HT-29 (cell line): Measurements from ENCODE around the gene ACACA. TPM values are rescaled to one million over a fixed set of nuclear protein-coding genes. Genes with fewer than 3 reads are reported as not detected.
"Not testable (repeated sequence)": the region's sequence is repeated elsewhere in the genome, so short reads cannot be mapped to it uniquely, and the experiment has no call there.

Experiments used
- DNase-seq: peaks from one replicate; pipeline ENCODE4 v3.0.0-alpha.2; 2015; ENCODE audit warnings: low spot score
- total RNA-seq: library from RNA; depleted of rRNA; stranded (reverse); fragments of >200 nt; shearing (Covaris generic); gene quantifications from 2 replicates; pipeline ENCODE4 v1.2.3, GENCODE V29; 2014

Gene ACACA
- total RNA-seq, 1 experiment from 2014 or later, result 111 TPM

DNA sequence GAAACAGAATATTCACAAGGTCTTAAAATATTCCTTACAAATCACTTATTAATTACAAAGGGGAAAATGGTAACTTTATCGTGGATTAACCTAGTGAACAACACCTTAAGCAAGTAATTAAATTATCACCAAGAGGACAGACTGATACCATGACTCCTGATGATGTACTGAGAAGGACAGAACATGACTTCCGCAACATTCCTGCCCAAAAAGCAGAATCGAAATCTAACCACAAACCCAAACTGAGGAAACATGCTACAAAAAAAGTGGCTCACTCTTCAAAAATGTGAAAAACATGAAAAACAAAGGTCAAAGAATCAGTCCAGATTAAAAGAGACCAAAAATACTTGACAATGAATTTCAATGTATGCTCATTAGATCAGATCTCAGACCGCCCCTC lies 306.4 kb downstream of the ACACA start:
- no peak for DNase-seq

- no peak for DNase-seq
Observed at GRCh38 chr17:37098910-37099664, 307.5 kb downstream of the ACACA start.

DNA sequence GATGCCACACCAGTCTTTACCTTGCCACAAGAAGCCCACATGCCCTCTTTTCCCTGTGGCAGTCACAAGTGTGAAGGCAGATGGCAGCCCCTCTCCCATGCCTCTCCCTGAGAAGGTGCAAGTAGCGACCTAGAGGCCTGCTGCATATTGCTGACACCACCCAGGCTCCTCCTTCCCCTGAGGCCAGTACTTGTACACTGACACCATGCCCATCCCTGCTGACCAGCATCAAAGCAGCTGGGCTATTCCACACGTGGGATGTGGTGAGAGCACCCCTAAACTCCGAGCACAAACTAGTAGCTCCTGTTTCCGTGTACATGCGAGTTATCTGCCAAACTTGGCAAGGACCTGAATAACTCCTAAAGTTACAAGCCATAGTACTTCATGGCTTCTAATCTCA lies 308.5 kb downstream of the ACACA start:
- no peak for DNase-seq

DNA sequence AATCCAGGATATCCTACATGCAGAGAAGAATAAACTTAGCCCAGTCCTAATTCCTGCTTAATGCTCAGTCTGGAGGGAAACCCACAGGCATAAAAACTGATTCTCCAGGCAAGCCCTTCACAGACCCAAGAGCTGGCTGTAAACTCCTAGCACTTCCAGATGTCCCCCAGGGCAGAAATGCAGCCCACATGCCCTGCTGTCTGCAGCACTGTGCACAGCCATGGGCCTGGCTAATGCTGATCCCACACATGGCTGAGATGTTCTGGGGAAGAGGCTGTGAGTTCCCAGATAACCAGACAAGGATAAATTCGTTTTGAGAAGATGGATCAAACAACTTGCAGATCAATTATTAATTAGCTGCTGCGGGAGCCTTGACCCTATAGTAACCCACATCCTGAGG lies 309.5 kb downstream of the ACACA start:
- DNase-seq, result no peak

DNA sequence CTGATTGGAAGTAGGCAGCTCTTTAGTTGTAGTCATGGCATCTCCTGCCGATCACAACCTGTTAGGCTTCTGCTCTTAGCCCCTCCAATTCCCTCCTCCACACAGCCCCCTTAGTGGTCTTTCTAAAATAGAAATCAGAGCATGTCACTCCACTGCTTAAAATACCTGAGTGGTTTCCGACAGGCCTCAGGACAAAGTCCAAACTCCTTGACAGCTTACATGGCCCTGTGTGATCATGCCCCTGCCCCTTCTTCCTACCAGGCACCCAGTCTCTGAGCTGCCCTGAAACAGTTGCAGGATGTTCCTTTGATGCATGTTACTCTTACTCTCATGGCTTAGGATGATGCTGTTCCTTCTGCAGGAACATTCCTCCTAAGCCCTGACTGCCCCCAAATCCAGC lies 310.6 kb downstream of the ACACA start:
- DNase-seq, result no peak

GRCh38 chr17:37094391-37094790 lies 312.2 kb downstream of the ACACA start:
- no peak for DNase-seq

DNA sequence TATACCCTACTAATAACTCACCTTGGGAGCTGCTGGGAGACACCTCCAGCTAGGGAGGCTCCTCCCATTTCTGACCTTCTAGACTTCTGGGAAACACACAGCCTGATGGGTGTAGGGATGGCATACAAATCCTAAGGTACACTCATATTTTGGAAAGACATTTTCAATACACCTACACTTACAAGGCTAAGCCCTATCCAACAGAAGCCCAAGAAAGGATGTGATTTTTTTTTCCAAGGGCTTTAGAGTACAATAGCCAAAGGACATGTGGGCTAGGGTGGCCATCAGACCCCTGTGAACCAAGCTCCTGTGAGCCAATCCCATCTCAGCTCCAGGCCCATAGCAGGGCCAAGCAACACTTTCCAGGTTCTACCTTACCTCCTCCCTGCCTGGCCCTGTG lies 313.9 kb downstream of the ACACA start:
- DNase-seq, result no peak

DNA sequence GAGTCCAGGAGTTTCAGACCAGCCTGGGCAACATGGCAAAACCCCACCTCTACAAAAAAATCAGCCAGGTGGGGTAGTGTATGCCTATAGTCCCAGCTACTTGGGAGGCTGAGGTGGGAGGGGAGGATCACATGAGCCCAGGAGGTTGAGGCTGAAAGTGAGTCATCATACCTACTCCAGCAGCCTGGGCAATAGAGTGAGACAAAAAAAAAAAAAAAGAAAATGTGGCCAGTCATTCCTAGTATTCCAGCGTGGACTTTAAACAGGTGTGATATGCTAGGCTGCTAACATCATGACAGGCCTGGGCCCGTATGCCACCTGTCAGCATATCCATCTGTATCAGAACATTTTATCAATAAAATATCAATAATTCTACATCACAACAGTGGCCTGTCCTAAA lies 314.6 kb downstream of the ACACA start:
- DNase-seq, result no peak

DNA sequence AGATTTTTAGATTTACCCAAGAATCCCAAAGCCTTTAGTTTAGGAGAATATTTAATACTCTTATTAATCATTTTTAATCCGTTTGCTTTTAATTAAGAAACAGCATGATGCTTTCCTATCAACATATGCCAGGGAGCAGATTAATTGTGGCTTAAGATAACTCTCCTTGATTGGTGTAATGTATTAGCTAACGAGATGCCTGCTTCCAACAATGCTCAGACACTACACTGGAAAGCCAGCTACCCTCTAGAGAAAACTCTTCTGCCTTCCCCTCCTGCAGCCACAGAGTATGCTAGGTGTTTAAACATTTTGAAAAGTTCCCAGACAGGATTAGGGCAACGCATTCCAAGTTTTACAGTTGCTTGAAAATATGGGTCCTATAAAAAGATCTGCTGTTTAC lies 315.7 kb downstream of the ACACA start:
- no peak for DNase-seq

DNA sequence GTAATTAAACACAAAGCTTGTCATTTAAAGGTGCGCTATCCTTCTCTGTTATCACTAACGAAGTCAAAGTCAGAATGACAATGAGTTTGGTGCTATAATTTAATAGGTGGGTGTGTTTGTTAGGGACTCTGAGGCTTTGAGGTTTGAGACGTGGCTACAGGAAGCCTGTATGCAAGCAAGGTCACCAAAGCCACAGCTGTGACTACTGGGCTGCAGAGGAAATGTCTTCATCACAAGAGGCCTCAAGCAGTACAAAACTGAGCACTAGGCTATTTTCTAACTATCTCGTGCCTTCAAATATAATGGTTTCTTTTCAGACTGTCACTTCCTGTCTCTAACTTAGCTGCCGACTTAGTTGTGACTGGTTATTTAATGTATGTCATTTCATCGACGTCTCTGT lies 316.7 kb downstream of the ACACA start:
- no peak for DNase-seq

DNA sequence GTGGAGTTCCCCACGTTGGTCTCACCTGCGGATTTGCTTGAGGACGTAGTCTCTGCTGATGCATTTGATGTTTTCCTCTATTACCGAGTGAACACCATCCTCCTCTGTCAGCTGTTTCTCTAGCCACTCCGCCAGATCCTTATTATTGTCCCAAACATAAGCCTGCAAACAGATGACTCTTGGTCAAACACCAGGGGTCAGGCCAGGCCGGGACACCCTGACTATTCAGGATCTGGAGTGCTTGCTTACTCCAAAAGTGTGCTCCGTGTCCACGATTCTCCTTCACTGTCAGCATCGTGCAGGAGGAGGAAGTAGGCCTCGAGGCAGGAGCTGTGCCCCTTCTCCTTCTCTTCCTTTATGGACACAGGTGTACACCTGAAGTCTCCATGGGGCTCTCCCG lies 317.7 kb downstream of the ACACA start:
- no peak for DNase-seq

DNA sequence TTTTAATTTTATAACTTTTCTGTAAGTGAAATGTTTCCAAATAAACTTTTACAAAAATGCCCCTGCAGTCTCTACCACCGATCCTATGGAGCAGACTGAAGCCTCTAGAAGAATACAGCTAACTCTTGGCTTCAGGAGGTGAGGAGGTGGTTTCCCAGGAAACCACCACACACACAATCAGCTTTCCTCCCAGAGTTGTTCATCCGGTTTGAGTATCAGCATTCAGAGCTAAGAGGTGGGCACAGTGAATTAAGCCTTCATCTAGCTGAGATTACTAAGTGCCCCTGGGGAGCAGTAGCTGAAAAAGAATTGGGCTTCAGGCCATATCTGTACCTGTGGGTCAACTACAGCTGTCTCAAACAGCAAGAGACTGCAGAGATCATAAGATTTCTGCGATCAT lies 318.2 kb downstream of the ACACA start:
- DNase-seq, result peak; percentile 82

GRCh38 chr17:37087683-37088082 lies 319.0 kb downstream of the ACACA start:
- no peak for DNase-seq

DNA sequence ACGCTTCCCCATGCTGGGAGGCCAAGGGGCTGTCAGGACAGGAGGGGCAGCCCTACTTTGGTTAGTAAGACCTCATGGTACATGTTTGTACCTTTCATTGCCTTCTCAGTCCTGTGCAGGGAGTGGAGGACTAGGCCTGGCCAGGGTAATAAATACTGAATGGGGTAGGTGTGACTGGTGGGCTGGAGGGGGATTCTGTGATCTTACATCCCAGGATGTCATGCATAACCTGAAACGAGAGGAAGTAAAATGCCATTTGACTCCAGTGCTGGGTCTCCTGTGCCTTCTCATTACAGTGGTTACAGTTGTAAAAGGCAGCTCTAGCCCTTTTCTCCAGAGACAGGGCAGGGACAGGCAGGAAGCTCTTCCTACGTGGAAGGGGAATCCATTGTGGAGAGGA lies 319.7 kb downstream of the ACACA start:
- DNase-seq, result no peak

DNA sequence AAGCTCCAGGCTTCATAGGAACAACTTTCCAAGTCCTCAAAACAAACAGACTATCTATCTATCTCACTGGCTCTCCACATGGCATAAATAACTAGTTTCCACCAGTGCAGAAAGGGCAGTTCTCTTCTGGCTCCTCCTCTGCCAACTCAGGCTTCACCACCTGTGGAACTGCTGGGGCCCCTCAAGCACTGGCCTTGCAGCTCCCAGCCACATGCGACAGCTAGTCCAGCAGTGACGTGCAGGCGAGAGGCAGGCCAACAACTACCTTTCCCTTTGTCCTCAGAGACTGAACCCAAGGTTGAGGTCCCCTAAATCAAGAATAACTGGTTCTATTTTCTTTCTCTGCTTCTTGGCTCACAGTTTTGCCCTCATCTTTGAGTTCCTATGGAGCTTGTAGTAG lies 320.3 kb downstream of the ACACA start:
- DNase-seq, result no peak

- no peak for DNase-seq
Observed at GRCh38 chr17:37084372-37084771, 322.3 kb downstream of the ACACA start.

GRCh38 chr17:37083456-37083855 lies 323.2 kb downstream of the ACACA start:
- DNase-seq, result no peak

- DNase-seq, result no peak
Observed at GRCh38 chr17:37082985-37083384, 323.7 kb downstream of the ACACA start.

DNA sequence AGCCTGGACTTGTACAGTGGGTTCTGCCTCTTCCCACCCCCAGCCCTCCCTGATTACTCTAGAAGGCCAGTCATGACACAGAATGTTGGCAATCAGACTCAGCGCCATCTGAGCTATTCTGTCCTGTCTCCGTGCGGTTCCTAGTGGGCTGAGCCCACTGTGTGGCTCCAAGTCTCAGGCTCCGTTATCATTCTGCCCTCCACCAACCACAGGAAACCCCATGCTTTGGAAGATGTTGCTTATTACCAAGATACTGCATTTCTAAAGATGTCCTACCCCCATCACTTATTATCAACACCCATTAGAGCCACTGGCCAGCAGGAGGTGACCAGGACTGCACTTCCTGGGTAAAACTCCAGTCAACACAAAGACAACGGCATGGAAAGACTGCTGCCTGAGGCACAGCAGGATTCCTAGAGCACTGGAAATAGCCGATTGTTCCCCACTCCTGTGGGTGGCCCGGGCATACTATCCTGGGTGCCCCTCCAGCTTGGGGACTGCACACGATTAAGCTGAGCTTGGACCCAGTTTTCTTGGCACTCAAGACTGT lies 324.2 kb downstream of the ACACA start:
- DNase-seq, result no peak

DNA sequence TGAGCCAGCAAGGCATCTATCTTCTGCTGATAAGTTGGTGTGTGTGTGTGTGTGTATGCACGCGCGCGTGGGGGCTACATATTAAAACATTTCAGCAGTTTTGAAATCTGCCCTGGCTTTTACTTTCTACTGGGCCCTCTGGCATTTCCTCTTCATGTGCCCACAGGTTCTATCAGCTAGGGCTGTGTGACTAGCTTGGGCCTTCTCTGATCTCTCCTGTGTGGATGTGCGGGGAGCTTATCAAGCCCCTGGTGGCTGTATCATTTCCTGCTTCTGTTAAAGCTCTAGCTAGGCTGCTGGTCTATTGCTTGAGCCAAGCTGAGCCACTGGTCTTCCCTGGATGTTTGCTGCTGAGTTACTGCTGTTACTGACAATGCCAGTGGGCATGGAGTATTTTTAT lies 325.3 kb downstream of the ACACA start:
- DNase-seq, result peak; percentile 38

DNA sequence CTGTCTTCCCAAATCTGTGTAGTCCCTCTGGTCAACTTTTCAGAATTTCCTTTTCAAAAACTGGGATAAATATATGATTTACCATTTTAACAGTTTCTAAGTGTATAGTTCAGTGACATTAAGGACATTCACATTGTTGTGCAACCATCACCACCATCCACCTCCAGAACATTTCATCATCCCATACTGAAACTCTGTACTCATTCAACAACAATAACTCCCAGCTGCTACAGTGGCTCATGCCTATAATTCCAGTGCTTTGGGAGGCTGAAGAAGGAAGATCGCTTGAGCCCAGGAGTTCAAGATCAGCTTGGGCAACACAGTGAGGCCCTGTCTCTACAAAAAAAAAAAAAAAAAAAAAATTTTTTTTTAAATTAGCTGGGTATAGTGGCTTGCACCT lies 326.9 kb downstream of the ACACA start:
- no peak for DNase-seq

GRCh38 chr17:37079065-37079708 lies 327.4 kb downstream of the ACACA start:
- no peak for DNase-seq

DNA sequence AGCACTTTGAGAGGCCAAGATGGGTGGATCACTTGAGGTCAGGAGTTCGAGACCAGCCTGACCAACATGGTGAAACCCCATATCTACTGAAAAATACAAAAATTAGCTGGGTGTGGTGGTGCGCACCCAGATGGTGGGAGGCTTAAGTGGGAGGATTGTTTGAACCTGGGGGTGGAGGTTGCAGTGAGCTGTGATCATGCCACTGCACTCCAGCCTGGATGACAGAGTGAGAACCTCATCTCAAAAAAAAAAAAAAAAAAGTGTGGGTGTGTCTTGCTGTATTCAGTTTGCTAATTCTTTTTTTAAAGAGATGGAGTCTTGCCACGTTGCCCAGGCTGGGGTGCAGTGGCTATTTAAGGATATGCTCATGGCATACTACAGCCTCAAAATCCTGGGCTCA lies 333.2 kb downstream of the ACACA start:
- not testable (repeated sequence) for DNase-seq
